ENCODE data around the gene IKZF5.

IKZF5 gene

GRCh38 chr10:123014772-123015171 is 6.2 kb upstream of the IKZF5 start:
- no peak for DNase-seq (ENCODE audit: low spot score)

- DNase-seq (ENCODE audit: low spot score): no peak
These were observed 5.1 kb upstream of the IKZF5 start for GRCh38 chr10:123013456-123014419.

- no peak for DNase-seq (ENCODE audit: low spot score)
These were observed 3.4 kb upstream of the IKZF5 start for GRCh38 chr10:123011987-123012386.

- no peak for DNase-seq (ENCODE audit: low spot score)
These were observed 668 bp upstream of the IKZF5 start for GRCh38 chr10:123009105-123009820.

GRCh38 chr10:123007558-123008354 is 839 bp downstream of the IKZF5 start:
- DNase-seq (ENCODE audit: low spot score): no peak

- no peak for DNase-seq (ENCODE audit: low spot score)
These were observed 4.3 kb downstream of the IKZF5 start for GRCh38 chr10:123004298-123004697.

- no peak for DNase-seq (ENCODE audit: low spot score)
These were observed 7.2 kb downstream of the IKZF5 start for GRCh38 chr10:123001370-123001769.

- no peak for DNase-seq (ENCODE audit: low spot score)
These were observed 8.4 kb downstream of the IKZF5 start for GRCh38 chr10:123000155-123000554.

- no peak for DNase-seq (ENCODE audit: low spot score)
These were observed 9.2 kb downstream of the IKZF5 start for GRCh38 chr10:122999347-122999746.

GRCh38 chr10:122998934-122999333 is 9.7 kb downstream of the IKZF5 start:
- DNase-seq (ENCODE audit: low spot score): no peak

- DNase-seq (ENCODE audit: low spot score): no peak
These were observed 10.2 kb downstream of the IKZF5 start for GRCh38 chr10:122998360-122998917.

GRCh38 chr10:122997864-122998263 is 10.7 kb downstream of the IKZF5 start:
- DNase-seq (ENCODE audit: low spot score): no peak

- no peak for DNase-seq (ENCODE audit: low spot score)
These were observed 12.7 kb downstream of the IKZF5 start for GRCh38 chr10:122995936-122996335.

- DNase-seq (ENCODE audit: low spot score): no peak
These were observed 14.7 kb downstream of the IKZF5 start for GRCh38 chr10:122993797-122994336.

GRCh38 chr10:122992031-122992585 is 16.5 kb downstream of the IKZF5 start:
- no peak for DNase-seq (ENCODE audit: low spot score)

- DNase-seq (ENCODE audit: low spot score): no peak
These were observed 18.3 kb downstream of the IKZF5 start for GRCh38 chr10:122990278-122990677.

- DNase-seq (ENCODE audit: low spot score): no peak
These were observed 20.1 kb downstream of the IKZF5 start for GRCh38 chr10:122988501-122988900.

GRCh38 chr10:122986335-122986734 is 22.3 kb downstream of the IKZF5 start:
- no peak for DNase-seq (ENCODE audit: low spot score)

- no peak for DNase-seq (ENCODE audit: low spot score)
These were observed 23.9 kb downstream of the IKZF5 start for GRCh38 chr10:122984708-122985107.

GRCh38 chr10:122983898-122984297 is 24.7 kb downstream of the IKZF5 start:
- no peak for DNase-seq (ENCODE audit: low spot score)

GRCh38 chr10:122981066-122981464 is 27.5 kb downstream of the IKZF5 start:
- DNase-seq (ENCODE audit: low spot score): no peak

Data from left forelimb (tissue), 1 donor.